HG03432 (cell line): Measurements from ENCODE around the gene RGSL1.

Experiments used
- ATAC-seq: cut with Tn5 transposase; IDR thresholded peaks from one replicate; pipeline ENCODE4 v1.9.1; 2021; ENCODE audit warnings: mild to moderate bottlenecking, moderate library complexity; ENCODE audit not compliant: unreplicated experiment

The RGSL1 gene

DNA sequence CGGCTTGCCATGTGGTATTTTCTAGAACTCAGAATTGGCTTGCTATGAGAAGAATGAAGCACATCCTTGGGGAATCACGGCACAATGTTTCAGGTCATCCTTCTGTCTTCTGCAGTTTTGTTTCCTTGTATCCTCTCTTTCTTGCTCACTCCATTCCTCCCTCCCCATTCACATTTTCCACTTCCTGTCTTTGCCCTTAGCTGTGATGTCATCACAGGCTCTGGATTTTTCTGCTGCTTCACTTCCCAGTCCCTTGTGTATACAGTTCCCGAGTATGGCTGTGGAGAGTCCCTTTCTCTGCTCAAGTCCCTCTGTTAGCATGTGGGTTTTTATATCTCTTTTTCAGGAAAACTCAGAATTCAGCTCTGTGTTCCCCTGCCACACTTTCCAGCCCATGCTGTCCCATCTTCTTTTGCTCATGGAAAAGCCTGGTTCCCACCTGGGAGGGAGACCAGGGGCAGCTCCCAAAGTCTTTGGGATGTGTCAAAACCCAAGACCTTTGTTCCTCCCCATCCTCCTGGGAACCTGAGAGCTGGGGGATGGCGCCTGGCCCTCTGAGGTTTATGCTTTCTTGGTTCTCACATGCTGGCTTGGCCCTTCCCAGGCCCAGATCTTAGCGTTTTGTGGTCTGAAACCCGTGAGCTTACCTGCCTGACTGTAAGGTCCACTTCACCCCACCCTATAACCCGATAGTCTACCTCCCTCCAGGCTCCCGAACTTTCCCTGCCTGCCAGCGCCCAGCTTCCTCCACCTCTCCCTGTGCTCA, 159.1 kb downstream of the RGSL1 start:
- no peak for ATAC-seq
